GM12891 (cell line): Measurements from ENCODE around the gene TYW1B.
"Not testable (repeated sequence)": the region's sequence is repeated elsewhere in the genome, so short reads cannot be mapped to it uniquely, and the experiment has no call there.

ENCODE experiments used
- POLR2A ChIP-seq: IDR thresholded peaks from 2 replicates; pipeline ENCODE4 v1.6.1; 2011; ENCODE audit warnings: low read depth, low read length, control low read depth
- POLR2AphosphoS5 ChIP-seq: IDR thresholded peaks from 2 replicates; pipeline ENCODE4 v1.6.1; 2011; ENCODE audit warnings: low read depth, low read length, control low read depth
- POU2F2 ChIP-seq: IDR thresholded peaks from 2 replicates; pipeline ENCODE4 v1.6.1; 2011; ENCODE audit warnings: low read depth, mild to moderate bottlenecking, control low read depth, low read length, moderate library complexity
- TAF1 ChIP-seq: IDR thresholded peaks from 2 replicates; pipeline ENCODE4 v1.6.1; 2011; ENCODE audit warnings: low read depth, low read length, control low read depth

DNA sequence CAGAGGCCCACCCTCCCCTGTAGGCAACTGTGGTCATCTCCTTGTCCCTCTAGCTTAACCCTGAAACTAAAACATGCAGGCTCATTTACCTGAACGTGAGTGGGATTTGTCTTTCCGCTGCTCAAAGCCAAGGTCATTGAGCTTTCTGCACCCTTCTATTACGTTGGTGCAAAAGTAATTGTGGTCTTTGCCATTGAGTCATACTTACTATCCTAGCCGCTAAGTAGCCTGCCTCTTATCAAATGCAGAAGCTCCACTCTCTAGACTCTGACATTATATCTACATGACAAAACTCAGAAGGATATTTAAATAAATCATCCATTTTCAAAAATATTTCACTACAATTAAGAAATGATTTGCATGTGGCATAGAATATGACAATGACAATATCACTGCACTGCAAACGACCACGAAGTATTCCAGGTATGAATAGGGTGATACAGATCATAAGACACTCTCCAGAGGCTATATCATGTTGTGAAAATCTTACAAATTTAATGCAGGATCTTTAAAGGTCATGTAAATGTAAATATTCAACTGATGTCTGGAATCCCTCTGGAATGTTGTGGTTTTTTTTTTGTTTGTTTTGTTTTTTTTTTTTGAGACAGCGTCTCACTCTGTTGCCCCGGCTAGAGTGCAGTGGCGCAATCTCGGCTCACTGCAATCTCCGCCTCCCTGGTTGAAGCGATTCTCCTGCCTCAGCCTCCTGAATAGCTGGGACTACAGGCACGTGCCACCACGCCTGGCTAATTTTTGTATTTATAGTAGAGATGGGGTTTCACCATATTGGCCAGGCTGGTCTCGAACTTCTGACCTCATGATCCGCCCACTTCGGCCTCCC is 223.0 kb downstream of the TYW1B start:
- TF ChIP-seq POU2F2, POLR2A, POLR2AphosphoS5, TAF1: not testable (repeated sequence)
